ENCODE measurements around the gene NHS.

Gene NHS

DNA sequence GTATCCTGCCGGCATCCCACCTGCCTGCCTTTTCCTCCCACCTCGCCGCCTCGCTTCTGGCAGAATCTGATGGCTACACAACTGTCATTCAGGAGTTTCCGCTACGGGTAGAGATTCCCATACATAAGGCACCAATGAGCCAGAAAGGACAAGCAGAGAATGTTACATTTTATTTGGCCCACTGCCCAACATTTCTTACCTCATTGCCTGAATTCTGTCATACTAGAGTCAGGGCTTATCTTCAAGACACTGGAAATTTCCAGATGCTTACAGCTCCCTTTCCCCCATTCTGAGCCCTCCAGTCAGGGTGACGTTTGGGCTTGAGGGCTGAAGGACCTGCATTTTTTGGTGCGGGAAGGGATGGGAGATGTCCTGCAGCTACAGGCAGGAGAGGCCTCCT is 113.0 kb downstream of the NHS start:
- TF ChIP-seq, protein P1, sequence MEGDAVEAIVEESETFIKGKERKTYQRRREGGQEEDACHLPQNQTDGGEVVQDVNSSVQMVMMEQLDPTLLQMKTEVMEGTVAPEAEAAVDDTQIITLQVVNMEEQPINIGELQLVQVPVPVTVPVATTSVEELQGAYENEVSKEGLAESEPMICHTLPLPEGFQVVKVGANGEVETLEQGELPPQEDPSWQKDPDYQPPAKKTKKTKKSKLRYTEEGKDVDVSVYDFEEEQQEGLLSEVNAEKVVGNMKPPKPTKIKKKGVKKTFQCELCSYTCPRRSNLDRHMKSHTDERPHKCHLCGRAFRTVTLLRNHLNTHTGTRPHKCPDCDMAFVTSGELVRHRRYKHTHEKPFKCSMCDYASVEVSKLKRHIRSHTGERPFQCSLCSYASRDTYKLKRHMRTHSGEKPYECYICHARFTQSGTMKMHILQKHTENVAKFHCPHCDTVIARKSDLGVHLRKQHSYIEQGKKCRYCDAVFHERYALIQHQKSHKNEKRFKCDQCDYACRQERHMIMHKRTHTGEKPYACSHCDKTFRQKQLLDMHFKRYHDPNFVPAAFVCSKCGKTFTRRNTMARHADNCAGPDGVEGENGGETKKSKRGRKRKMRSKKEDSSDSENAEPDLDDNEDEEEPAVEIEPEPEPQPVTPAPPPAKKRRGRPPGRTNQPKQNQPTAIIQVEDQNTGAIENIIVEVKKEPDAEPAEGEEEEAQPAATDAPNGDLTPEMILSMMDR (IDR thresholded peaks at IDR 0.05; ENCODE audit: low read depth, low read length) = no peak
- H3K9me3 ChIP-seq = no peaks in the 10 kb centered on the region
- H3K36me3 ChIP-seq = no peaks in the 10 kb centered on the region
- no peaks in the 10 kb centered on the region for H3K27me3 ChIP-seq
- no peak for DNase-seq
- H3K4me3 ChIP-seq (ENCODE audit: low read depth, low read length) = no peak overlapping the region
- no peaks in the 10 kb centered on the region for H3K4me1 ChIP-seq

DNA sequence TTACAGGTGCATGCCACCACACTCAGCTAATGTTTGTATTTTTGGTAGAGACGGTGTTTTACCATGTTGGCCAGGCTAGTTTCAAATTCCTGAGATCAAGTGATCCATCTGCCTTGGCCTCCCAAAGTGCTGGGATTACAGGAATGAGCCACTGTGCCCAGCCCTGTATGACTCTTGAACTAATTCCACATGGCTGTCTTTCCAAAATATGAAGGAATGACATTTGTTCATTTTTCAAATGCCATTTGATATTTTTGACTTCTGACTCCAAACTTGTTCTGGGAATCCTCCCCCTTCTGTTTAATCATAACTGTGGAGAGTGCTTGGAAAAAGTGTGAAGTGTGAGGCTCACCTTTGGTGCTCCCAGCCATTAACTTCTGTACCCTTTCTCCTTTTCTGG is 119.2 kb downstream of the NHS start:
- Histone ChIP-seq H3K4me3 (ENCODE audit: low read depth, low read length) (no peak overlapping the region), H3K27me3 (no peaks in the 10 kb centered on the region)
- TF ChIP-seq, protein P1 (IDR thresholded peaks at IDR 0.05; ENCODE audit: low read depth, low read length) = no peak

DNA sequence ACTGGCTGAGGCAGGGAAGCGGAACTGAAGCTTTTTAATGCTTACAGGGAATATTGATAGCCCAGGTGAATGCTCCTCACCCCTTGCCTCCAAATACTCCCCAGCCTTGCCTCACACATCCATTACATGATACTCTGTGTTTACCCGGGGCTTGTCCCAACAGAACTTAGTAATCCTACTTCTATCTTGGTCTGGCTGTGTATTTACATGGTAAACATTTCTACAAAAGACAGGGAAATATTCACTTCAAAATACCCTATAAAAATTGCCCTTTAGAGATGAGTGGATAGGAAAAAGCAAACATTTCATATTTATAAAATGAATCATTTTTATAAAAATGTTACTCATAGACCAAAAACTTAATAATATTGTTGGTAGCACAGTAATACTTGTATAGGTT is 120.1 kb downstream of the NHS start:
- no peak overlapping the region for H3K4me3 ChIP-seq (ENCODE audit: low read depth, low read length)
- no peaks in the 10 kb centered on the region for H3K4me1 ChIP-seq
- TF ChIP-seq, protein P1 (IDR thresholded peaks at IDR 0.05; ENCODE audit: low read depth, low read length) = no peak
- no peaks in the 10 kb centered on the region for H3K27me3 ChIP-seq
- no peak for DNase-seq
- no peaks in the 10 kb centered on the region for H3K36me3 ChIP-seq
- H3K9me3 ChIP-seq = no peaks in the 10 kb centered on the region

More for the DNA sequence above, 119.2 kb downstream of the NHS start:
- H3K4me1 ChIP-seq = no peaks in the 10 kb centered on the region
- no peak for DNase-seq
- H3K9me3 ChIP-seq = no peaks in the 10 kb centered on the region
- H3K36me3 ChIP-seq = no peaks in the 10 kb centered on the region

DNA sequence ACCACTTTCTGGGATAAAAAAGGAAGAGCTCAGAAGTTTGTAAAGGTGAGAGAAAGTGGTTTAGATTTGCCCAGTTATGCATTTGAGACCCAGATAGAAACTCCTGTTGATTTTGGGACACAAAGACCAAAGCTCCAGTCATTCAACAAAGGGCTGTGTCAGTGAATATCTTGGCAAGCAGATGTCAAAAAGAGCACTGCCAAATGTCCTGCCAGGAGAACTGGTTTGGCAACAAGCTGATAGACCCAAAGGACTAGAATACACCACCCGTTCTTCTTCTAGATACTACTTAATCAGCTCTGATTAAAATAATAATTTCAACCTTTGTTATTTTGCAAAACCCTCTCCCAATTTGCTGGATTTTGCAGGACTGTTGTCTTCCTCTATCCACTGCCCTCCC is 121.4 kb downstream of the NHS start:
- no peaks in the 10 kb centered on the region for H3K27me3 ChIP-seq
- DNase-seq = no peak

DNA sequence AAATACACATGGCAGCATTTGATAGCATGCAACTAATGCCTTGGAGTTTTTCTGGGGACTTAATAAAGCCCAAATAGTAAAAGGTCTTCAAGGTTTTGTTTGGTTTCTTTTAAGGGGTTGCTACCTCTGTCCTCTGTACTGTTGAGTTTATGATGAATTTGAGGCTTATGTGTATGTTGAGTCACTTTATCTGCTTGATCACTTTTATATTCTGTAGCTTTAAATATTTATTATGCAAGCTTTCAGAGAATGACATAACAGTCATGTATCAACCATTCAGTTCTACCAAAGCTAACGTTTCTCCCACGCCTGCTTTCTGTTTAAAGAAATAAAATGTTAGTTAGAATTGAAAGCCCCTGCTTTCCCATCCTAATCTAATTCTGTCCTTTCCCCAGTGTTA is 122.2 kb downstream of the NHS start:
- Histone ChIP-seq H3K4me1 (no peaks in the 10 kb centered on the region), H3K9me3 (no peaks in the 10 kb centered on the region), H3K4me3 (ENCODE audit: low read depth, low read length) (no peak overlapping the region), H3K36me3 (no peaks in the 10 kb centered on the region), H3K27me3 (no peaks in the 10 kb centered on the region)
- TF ChIP-seq, protein P1 (IDR thresholded peaks at IDR 0.05; ENCODE audit: low read depth, low read length) = no peak
- DNase-seq = no peak

More for the DNA sequence above, 121.4 kb downstream of the NHS start:
- Histone ChIP-seq H3K4me3 (ENCODE audit: low read depth, low read length) (no peak overlapping the region), H3K36me3 (no peaks in the 10 kb centered on the region), H3K4me1 (no peaks in the 10 kb centered on the region), H3K9me3 (no peaks in the 10 kb centered on the region)
- TF ChIP-seq, protein P1 (IDR thresholded peaks at IDR 0.05; ENCODE audit: low read depth, low read length) = no peak

DNA sequence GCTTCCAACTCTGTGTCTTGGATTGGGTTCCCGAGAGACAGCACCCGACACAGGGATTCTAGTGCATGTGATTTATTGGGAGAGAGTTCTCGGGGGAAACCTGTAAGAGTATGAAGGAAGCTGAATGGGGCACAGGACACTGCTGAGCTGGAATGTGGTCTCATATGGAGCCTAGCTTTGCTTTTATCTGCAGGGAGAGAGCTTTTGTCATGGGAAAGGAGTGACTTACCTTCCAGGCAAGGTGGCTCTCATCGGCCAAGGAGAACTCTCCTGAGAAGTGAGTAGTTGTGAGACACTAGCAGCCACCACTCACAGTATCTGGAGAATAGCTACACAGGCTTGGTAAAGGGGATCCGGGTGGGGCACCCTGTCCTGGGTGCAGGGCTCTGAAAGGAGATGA is 124.5 kb downstream of the NHS start:
- Histone ChIP-seq H3K4me1 (no peaks in the 10 kb centered on the region), H3K27me3 (no peaks in the 10 kb centered on the region), H3K9me3 (no peaks in the 10 kb centered on the region), H3K36me3 (no peaks in the 10 kb centered on the region), H3K4me3 (ENCODE audit: low read depth, low read length) (no peak overlapping the region)
- TF ChIP-seq, protein P1 (IDR thresholded peaks at IDR 0.05; ENCODE audit: low read depth, low read length) = no peak
- no peak for DNase-seq

Data from BE2C (cell line).